ENCODE data around the gene ADPRHL1.
A peak's percentile ranks its signal among the peaks of the same experiment; 100 is the strongest.
"Not testable (repeated sequence)": the region's sequence is repeated elsewhere in the genome, so short reads cannot be mapped to it uniquely, and the experiment has no call there.

The ADPRHL1 gene

DNA sequence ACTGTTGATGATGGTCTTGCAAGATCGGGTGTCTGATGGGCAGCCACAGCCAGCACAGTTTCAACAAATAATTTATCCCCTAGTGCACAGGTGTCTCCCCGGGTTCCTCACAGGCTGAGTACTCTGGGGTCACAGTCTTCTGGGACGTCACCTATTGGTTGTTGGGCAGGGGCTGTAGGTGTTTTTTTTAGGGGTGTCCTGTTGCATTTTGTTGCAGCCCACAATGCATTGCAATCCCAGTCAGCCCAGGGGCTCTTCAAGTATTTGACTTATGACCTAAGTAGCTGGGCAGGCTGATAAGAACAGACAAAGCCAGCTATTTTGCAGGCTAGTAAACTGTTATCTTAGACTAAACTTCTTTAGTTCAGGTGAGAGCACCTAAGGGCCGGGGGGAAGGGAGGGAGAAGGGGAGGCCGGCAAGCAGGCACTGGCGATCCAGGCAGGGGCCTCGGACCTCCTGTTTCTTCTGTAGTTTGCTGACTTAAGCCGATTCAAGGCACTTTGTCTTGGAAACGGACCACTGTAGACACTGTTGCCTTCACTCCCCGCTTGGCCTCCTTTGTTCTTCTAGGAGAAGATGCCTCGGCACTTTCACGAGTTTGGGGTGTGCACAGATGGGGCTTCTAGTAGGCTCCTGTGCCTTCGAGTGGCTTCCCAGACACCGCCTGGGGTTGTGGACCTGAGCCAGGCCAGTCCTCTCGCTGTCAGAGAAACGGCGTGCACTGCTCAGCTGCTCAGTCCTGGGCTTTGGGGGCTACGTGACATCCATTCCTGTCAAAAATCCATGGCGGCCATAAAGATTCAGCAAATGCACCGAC lies 55.5 kb downstream of the ADPRHL1 start:
- FAIRE-seq: no peak
- no peak for DNase-seq (ENCODE audit: insufficient read length, low spot score)
- no peak for TF ChIP-seq POLR2A (IDR thresholded peaks at IDR 0.05; ENCODE audit: low read depth, low read length)

- no peak for TF ChIP-seq POLR2A (IDR thresholded peaks at IDR 0.05; ENCODE audit: low read depth, low read length)
- FAIRE-seq (no peak), DNase-seq (ENCODE audit: insufficient read length, low spot score) (no peak)
Measured at GRCh38 chr13:113394339-113394640, 59.0 kb downstream of the ADPRHL1 start.

DNA sequence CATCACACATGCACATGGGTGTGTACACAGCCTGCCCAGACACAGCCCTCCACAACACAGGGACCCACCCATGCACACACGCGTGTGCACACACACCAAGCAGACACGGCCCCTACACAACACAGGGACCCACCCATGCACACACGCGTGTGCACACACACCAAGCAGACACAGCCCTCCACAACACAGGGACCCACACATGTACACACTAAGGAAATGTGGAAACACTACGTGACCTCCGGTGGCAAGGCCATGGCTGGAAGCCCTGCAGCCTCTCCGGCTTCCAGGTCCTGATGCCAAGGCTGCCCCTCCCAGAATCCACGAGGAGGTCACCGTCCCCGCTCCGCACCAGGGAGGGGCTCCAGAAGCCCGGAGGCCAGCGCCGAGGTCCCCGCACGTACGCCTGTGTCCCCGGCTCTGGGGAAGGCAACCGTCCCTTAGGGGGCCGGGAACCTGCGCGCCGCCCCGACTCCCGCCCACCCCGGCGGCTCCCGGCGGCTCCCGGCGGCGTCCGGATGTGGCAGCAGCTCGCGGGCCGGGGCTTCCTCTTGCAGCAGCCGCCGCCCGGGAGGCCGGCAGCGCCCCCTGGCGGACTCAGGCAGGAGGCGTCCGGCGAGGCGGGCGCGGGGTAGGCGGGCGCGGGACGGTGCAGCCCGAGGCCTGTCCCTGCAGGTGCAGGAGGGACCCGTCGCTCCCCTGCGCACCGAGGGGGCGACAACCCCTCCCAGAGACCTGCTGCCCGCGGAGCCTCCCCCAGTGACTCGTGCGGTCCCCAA lies 59.5 kb downstream of the ADPRHL1 start:
- FAIRE-seq (peak; percentile 15), DNase-seq (ENCODE audit: insufficient read length, low spot score) (peak; percentile 96)
- peak; percentile 42; the same call in 1 of the 2 replicates for TF ChIP-seq POLR2A (IDR thresholded peaks at IDR 0.05; ENCODE audit: low read depth, low read length)

DNA sequence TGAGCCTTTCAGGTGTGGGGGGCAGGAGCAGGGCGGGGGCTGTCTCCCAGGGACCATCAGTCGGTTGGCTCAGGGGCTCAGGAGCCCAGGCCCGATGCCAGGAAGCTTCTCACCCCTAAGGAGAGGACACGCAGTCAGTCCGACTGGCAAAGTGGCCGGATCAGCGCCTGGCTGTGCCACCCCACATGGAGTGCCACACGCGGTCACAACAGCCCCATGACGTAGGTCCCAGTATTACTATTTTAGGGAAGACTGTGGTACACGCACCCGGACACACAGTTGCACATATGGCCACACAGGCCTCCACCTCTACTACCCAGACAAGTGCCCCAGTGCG lies 60.1 kb downstream of the ADPRHL1 start:
- DNase-seq (ENCODE audit: insufficient read length, low spot score): no peak
- no peak for FAIRE-seq
- no peak for TF ChIP-seq POLR2A (IDR thresholded peaks at IDR 0.05; ENCODE audit: low read depth, low read length)

DNA sequence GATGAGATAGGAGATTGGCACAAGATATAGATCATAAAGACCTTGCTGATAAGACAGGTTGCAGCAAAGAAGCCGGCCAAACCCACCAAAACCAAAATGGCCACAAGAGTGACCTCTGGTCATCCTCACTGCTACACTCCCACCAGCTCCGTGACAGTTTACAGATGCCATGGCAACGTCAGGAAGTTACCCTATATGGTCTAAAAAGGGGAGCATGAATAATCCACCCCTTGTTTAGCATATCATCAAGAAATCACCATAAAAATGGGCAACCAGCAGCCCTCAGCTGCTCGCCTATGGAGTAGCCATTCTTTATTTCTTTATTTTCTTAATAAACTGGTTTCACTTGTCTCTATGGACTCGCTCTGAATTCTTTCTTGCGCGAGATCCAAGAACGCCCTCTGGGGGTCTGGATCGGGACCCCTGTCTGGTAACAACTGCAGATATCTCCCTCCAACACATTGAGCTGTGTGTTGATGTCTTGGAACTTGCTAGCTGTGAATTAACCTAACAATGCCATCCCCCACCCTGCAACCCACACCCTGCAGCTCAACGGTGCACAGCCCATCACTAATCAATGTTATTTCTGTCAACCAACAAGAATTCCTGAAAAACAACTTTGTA lies 62.3 kb downstream of the ADPRHL1 start:
- no peak for TF ChIP-seq POLR2A (IDR thresholded peaks at IDR 0.05; ENCODE audit: low read depth, low read length)
- DNase-seq (ENCODE audit: insufficient read length, low spot score) (no peak), FAIRE-seq (no peak)

DNA sequence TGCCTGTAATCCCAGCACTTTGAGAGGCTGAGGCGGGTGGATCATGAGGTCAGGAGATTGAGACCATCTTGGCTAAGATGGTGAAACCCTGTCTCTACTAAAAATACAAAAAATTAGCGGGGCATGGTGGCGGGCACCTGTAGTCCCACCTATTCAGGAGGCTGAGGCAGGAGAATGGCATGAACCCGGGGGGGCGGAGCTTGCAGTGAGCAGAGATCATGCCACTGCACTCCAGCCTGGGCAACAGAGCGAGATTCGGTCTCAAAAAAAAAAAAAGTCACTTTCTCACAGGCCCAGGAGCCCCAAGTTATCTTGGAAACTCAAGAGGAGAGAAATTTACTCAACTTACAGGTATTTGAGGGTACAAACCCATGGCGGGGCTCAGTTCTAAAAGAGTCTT lies 63.7 kb downstream of the ADPRHL1 start:
- FAIRE-seq: not testable (repeated sequence)

GRCh38 chr13:113387396-113387795 lies 65.9 kb downstream of the ADPRHL1 start:
- DNase-seq (ENCODE audit: insufficient read length, low spot score) (no peak), FAIRE-seq (no peak)
- TF ChIP-seq POLR2A (IDR thresholded peaks at IDR 0.05; ENCODE audit: low read depth, low read length): no peak

More for the DNA sequence above, 63.7 kb downstream of the ADPRHL1 start:
- not testable (repeated sequence) for DNase-seq (ENCODE audit: insufficient read length, low spot score)

DNA sequence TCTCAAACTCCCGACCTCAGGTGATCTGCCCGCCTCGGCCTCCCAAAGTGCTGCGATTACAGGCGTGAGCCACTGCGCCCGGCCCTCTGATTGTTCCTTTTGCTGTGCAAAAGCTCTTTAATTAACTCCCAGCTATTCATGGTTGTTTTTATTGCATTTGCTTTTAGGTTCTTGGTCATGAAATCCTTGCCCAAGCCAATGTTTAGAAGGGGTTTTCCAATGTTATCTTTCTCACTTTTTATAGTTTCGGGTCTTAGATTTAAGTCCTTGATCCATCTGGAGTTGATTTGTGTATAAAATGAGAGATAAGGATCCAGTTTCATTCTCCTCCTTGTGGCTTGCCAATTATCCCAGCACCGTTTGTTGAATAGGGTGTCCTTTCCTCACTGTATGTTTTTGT lies 70.2 kb downstream of the ADPRHL1 start:
- FAIRE-seq (no peak), DNase-seq (ENCODE audit: insufficient read length, low spot score) (no peak)
- TF ChIP-seq POLR2A (IDR thresholded peaks at IDR 0.05; ENCODE audit: low read depth, low read length): no peak

DNA sequence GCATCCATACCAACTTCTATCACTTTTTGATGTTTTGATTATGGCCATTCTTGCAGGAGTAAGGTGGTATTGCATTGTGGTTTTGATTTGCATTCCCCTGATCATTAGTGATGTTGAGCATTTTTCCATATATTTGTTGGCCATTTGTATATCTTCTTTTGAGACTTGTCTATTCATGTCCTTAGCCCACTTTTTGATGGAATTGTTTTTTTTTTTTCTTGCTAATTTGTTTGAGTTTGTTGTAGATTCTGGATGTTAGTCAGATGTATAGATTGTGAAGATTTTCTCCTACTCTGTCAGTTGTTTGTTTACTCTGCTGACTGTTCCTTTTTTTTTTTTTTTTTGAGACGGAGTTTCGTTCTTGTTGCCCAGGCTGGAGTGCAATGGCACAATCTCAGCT lies 70.7 kb downstream of the ADPRHL1 start:
- not testable (repeated sequence) for DNase-seq (ENCODE audit: insufficient read length, low spot score); FAIRE-seq

- no peak for TF ChIP-seq POLR2A (IDR thresholded peaks at IDR 0.05; ENCODE audit: low read depth, low read length)
- FAIRE-seq (no peak), DNase-seq (ENCODE audit: insufficient read length, low spot score) (no peak)
Measured at GRCh38 chr13:113378825-113379224, 74.5 kb downstream of the ADPRHL1 start.

GRCh38 chr13:113374511-113375175 lies 78.6 kb downstream of the ADPRHL1 start:
- DNase-seq (ENCODE audit: insufficient read length, low spot score): no peak
- no peak for TF ChIP-seq POLR2A (IDR thresholded peaks at IDR 0.05; ENCODE audit: low read depth, low read length)
- no peak for FAIRE-seq

GRCh38 chr13:113373811-113374485 lies 79.3 kb downstream of the ADPRHL1 start:
- TF ChIP-seq POLR2A (IDR thresholded peaks at IDR 0.05; ENCODE audit: low read depth, low read length): no peak
- no peak for FAIRE-seq

DNA sequence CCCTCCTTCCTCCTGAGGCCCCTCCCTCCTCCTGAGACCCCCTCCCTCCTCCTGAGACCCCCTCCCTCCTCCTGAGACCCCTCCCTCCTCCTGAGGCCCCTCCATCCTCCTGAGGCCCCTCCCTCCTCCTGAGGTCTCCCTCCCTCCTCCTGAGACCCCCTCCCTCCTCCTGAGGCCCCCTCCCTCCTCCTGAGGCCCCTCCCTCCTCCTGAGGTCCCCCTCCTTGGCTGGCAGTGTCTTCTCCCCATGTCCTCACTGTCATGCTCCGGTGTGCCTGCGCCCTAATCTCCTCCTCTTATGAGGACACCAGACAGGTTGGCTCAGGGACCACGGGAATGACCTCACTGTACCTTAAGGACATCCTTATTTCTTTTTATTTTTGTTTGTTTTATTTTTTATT lies 81.6 kb downstream of the ADPRHL1 start:
- DNase-seq (ENCODE audit: insufficient read length, low spot score); FAIRE-seq: not testable (repeated sequence)

More at GRCh38 chr13:113373811-113374485, 79.3 kb downstream of the ADPRHL1 start:
- no peak for DNase-seq (ENCODE audit: insufficient read length, low spot score)

GRCh38 chr13:113371061-113371460 lies 82.2 kb downstream of the ADPRHL1 start:
- no peak for TF ChIP-seq POLR2A (IDR thresholded peaks at IDR 0.05; ENCODE audit: low read depth, low read length)
- FAIRE-seq (no peak), DNase-seq (ENCODE audit: insufficient read length, low spot score) (no peak)

Data from H54 (cell line).